ENCODE data around the gene SSH3.

Gene SSH3

GRCh38 chr11:67280341-67280787 is 23.0 kb upstream of the SSH3 start:
- DNase-seq (ENCODE audit: low read depth) = no peak

GRCh38 chr11:67280788-67281551 is 22.4 kb upstream of the SSH3 start:
- no peak for DNase-seq (ENCODE audit: low read depth)

- no peak for DNase-seq (ENCODE audit: low read depth)
Observed at GRCh38 chr11:67281552-67282150, 21.7 kb upstream of the SSH3 start.

- no peak for DNase-seq (ENCODE audit: low read depth)
Observed at GRCh38 chr11:67282155-67282875, 21.0 kb upstream of the SSH3 start.

- no peak for DNase-seq (ENCODE audit: low read depth)
Observed at GRCh38 chr11:67282876-67283371, 20.4 kb upstream of the SSH3 start.

- no peak for DNase-seq (ENCODE audit: low read depth)
Observed at GRCh38 chr11:67283481-67283963, 19.8 kb upstream of the SSH3 start.

- DNase-seq (ENCODE audit: low read depth) = no peak
Observed at GRCh38 chr11:67284811-67285540, 18.4 kb upstream of the SSH3 start.

GRCh38 chr11:67285541-67286498 is 17.5 kb upstream of the SSH3 start:
- DNase-seq (ENCODE audit: low read depth) = no peak

GRCh38 chr11:67286621-67287333 is 16.6 kb upstream of the SSH3 start:
- DNase-seq (ENCODE audit: low read depth) = no peak

GRCh38 chr11:67287355-67288197 is 15.8 kb upstream of the SSH3 start:
- no peak for DNase-seq (ENCODE audit: low read depth)

- no peak for DNase-seq (ENCODE audit: low read depth)
Observed at GRCh38 chr11:67288198-67288451, 15.2 kb upstream of the SSH3 start.

- DNase-seq (ENCODE audit: low read depth) = peak; percentile 84
Observed at GRCh38 chr11:67288452-67289225, 14.7 kb upstream of the SSH3 start.

GRCh38 chr11:67289226-67289650 is 14.1 kb upstream of the SSH3 start, which contains the start of gene ANKRD13D:
Gene ANKRD13D, plus strand, starts transcription at chr11:67289303. Its CDS starts 158 bp downstream, at chr11:67289461.
- no peak for DNase-seq (ENCODE audit: low read depth)

- DNase-seq (ENCODE audit: low read depth) = no peak
Observed at GRCh38 chr11:67289651-67290479, 13.5 kb upstream of the SSH3 start.

- DNase-seq (ENCODE audit: low read depth) = no peak
Observed at GRCh38 chr11:67290801-67291200, 12.5 kb upstream of the SSH3 start.

GRCh38 chr11:67291481-67292381 is 11.6 kb upstream of the SSH3 start:
- no peak for DNase-seq (ENCODE audit: low read depth)

GRCh38 chr11:67292671-67293070 is 10.7 kb upstream of the SSH3 start:
- DNase-seq (ENCODE audit: low read depth) = no peak
